Fibroblast of skin of left quadriceps (primary cell): ENCODE results near the gene MAGEL2.

Experiments used
- DNase-seq, 2 experiments: peaks; one replicate each; pipeline ENCODE4 v3.0.0-alpha.2; 2013; ENCODE audit warnings: low read depth in 2 of 2

MAGEL2 gene

GRCh38 chr15:23647421-23648370 is at the start of gene MAGEL2:
Gene MAGEL2, minus strand, starts transcription at chr15:23647867. Its CDS starts 125 bp downstream, at chr15:23647742.
- peak in 1 of 2 experiments; percentile 18 for DNase-seq

- DNase-seq, result no peak
These were observed 47.6 kb upstream of the MAGEL2 start for GRCh38 chr15:23695282-23695681.

- no peak for DNase-seq
These were observed 46.9 kb upstream of the MAGEL2 start for GRCh38 chr15:23694592-23694991.

GRCh38 chr15:23690450-23690852 is 42.8 kb upstream of the MAGEL2 start:
- peak; percentile 70 to 77 for DNase-seq

GRCh38 chr15:23690015-23690414 is 42.3 kb upstream of the MAGEL2 start:
- DNase-seq, result no peak

- DNase-seq, result peak; percentile 21
These were observed 39.4 kb upstream of the MAGEL2 start, which contains the start of gene NDN for GRCh38 chr15:23687143-23687470. Gene NDN, minus strand, starts transcription at chr15:23687305. Its CDS starts 88 bp downstream, at chr15:23687217.

GRCh38 chr15:23686466-23687142 is 38.9 kb upstream of the MAGEL2 start:
- no peak for DNase-seq

- no peak for DNase-seq
These were observed 23.8 kb upstream of the MAGEL2 start for GRCh38 chr15:23671481-23671880.

GRCh38 chr15:23670970-23671369 is 23.3 kb upstream of the MAGEL2 start:
- no peak for DNase-seq

GRCh38 chr15:23663232-23663631 is 15.6 kb upstream of the MAGEL2 start:
- DNase-seq, result no peak

GRCh38 chr15:23648920-23649515 is 1.4 kb upstream of the MAGEL2 start:
- DNase-seq, result no peak

- no peak for DNase-seq
These were observed 719 bp downstream of the MAGEL2 start for GRCh38 chr15:23647001-23647295.

GRCh38 chr15:23646165-23647000 is 1.3 kb downstream of the MAGEL2 start:
- DNase-seq, result no peak

GRCh38 chr15:23645371-23646164 is 2.1 kb downstream of the MAGEL2 start:
- no peak for DNase-seq

GRCh38 chr15:23644829-23645228 is 2.8 kb downstream of the MAGEL2 start:
- DNase-seq, result no peak

GRCh38 chr15:23642413-23643044 is 5.1 kb downstream of the MAGEL2 start:
- DNase-seq, result peak; percentile 22 to 23

- DNase-seq, result no peak
These were observed 13.5 kb downstream of the MAGEL2 start for GRCh38 chr15:23634181-23634580.

- no peak for DNase-seq
These were observed 18.3 kb downstream of the MAGEL2 start for GRCh38 chr15:23629234-23629805.

GRCh38 chr15:23628612-23629233 is 18.9 kb downstream of the MAGEL2 start:
- DNase-seq, result no peak

GRCh38 chr15:23616536-23616935 is 31.1 kb downstream of the MAGEL2 start:
- DNase-seq, result no peak
